Thymus (tissue), 11 donors: ENCODE results near the gene RPAP2. TPM values are rescaled to one million over a fixed set of nuclear protein-coding genes. Genes with fewer than 3 reads are reported as not detected.
"Not testable (repeated sequence)": the region's sequence is repeated elsewhere in the genome, so short reads cannot be mapped to it uniquely, and the experiment has no call there.

Experiments used
- DNase-seq, 9 donors: peaks; one replicate each; pipeline ENCODE4 v3.0.0-alpha.2; 2013; ENCODE audit warnings: low spot score in 9 of 9, low read depth in 6 of 9, missing footprints in 1 of 9
- H3K27ac ChIP-seq, 2 donors: one replicate each; pipeline ENCODE4 v1.5.1; 2013; ENCODE audit warnings: control low read depth in 1 of 2, low read depth in 1 of 2, low read length in 1 of 2, mild to moderate bottlenecking in 1 of 2, moderate library complexity in 1 of 2
- H3K27me3 ChIP-seq, 2 donors: one replicate each; pipeline ENCODE4 v1.5.1; 2013; ENCODE audit warnings: low read length in 1 of 2; ENCODE audit not compliant: control insufficient read depth in 2 of 2, insufficient read depth in 1 of 2
- H3K36me3 ChIP-seq, 2 donors: one replicate each; pipeline ENCODE4 v1.5.1; 2013; ENCODE audit warnings: low read length in 1 of 2, mild to moderate bottlenecking in 1 of 2, moderate library complexity in 1 of 2; ENCODE audit not compliant: control insufficient read depth in 2 of 2, insufficient read depth in 2 of 2
- H3K4me1 ChIP-seq, 2 donors: one replicate each; pipeline ENCODE4 v1.5.1; 2013; ENCODE audit warnings: low read length in 2 of 2; ENCODE audit not compliant: control insufficient read depth in 2 of 2, insufficient read depth in 2 of 2
- H3K4me3 ChIP-seq, 2 donors: one replicate each; pipeline ENCODE4 v1.5.1; 2013; ENCODE audit warnings: low read length in 2 of 2, control low read depth in 1 of 2, mild to moderate bottlenecking in 1 of 2
- H3K9me3 ChIP-seq, 2 donors: one replicate each; pipeline ENCODE4 v1.5.1; 2013; ENCODE audit warnings: low read length in 1 of 2, mild to moderate bottlenecking in 1 of 2; ENCODE audit not compliant: control insufficient read depth in 2 of 2, insufficient read depth in 1 of 2
- WGBS: extraction: QIAGEN DNeasy Blood & Tissue Kit; methylation state at CpG from one replicate; pipeline ENCODE4 v1.1.7; 2013; 5-methylcytosine and 5-hydroxymethylcytosine counted together
- polyA plus RNA-seq: library from polyadenylated mRNA; stranded (reverse); fragments of 200-250 nt; gene quantifications from one replicate; pipeline ENCODE4 v1.2.3, GENCODE V29; 2013
- total RNA-seq: library from RNA; stranded (reverse); fragments of 120-200 nt; gene quantifications from one replicate; pipeline ENCODE4 v1.2.4, GENCODE V29; 2013
- donor health status: healthy.

RPAP2 gene
- total and polyA plus RNA-seq, 2 donors: 12.2 to 38.2 TPM

GRCh38 chr1:92333668-92334067 is 34.8 kb downstream of the RPAP2 start:
- WGBS: 92% methylated on average over 3 of the region's 3 CpGs
- no peak for DNase-seq
- Histone ChIP-seq H3K4me1 (no peaks in the 10 kb centered on the region), H3K9me3 (peaks cover 0 to 7% of the 10 kb centered on the region in 2 donors), H3K27me3 (no peaks in the 10 kb centered on the region), H3K4me3 (no peak overlapping the region), H3K27ac (no peak overlapping the region), H3K36me3 (peaks cover 9 to 13% of the 10 kb centered on the region in 2 donors)

- Histone ChIP-seq H3K4me1 (no peaks in the 10 kb centered on the region), H3K36me3 (peaks cover 8 to 11% of the 10 kb centered on the region in 2 donors), H3K4me3 (no peak overlapping the region), H3K27me3 (no peaks in the 10 kb centered on the region), H3K9me3 (no peaks in the 10 kb centered on the region), H3K27ac (no peak overlapping the region)
- WGBS: 94% methylated on average over 1 of the region's 1 CpG
- DNase-seq: no peak
Measured at GRCh38 chr1:92340154-92340553, 41.3 kb downstream of the RPAP2 start.

GRCh38 chr1:92342401-92342800 is 43.5 kb downstream of the RPAP2 start:
- H3K27me3 ChIP-seq: no peaks in the 10 kb centered on the region
- DNase-seq: no peak
- H3K4me1 ChIP-seq: no peaks in the 10 kb centered on the region
- no peak overlapping the region for H3K4me3 ChIP-seq
- H3K36me3 ChIP-seq: peaks cover 3 to 11% of the 10 kb centered on the region in 2 donors
- no peaks in the 10 kb centered on the region for H3K9me3 ChIP-seq
- WGBS: 97% methylated on average over 1 of the region's 1 CpG
- no peak overlapping the region for H3K27ac ChIP-seq

GRCh38 chr1:92343061-92343460 is 44.2 kb downstream of the RPAP2 start:
- Histone ChIP-seq H3K27ac (no peak overlapping the region), H3K4me1 (no peaks in the 10 kb centered on the region), H3K27me3 (no peaks in the 10 kb centered on the region), H3K4me3 (no peak overlapping the region), H3K36me3 (peaks cover 2 to 11% of the 10 kb centered on the region in 2 donors), H3K9me3 (no peaks in the 10 kb centered on the region)
- 99% methylated on average over 3 of the region's 3 CpGs for WGBS
- no peak for DNase-seq

- WGBS: 52% methylated on average over 1 of the region's 1 CpG
- peaks cover 1 to 9% of the 10 kb centered on the region in 2 donors for H3K36me3 ChIP-seq
Measured at GRCh38 chr1:92346866-92347640, 48.2 kb downstream of the RPAP2 start.

GRCh38 chr1:92352856-92353255 is 54.0 kb downstream of the RPAP2 start:
- Histone ChIP-seq H3K27ac (no peak overlapping the region), H3K9me3 (peaks cover 0 to 1% of the 10 kb centered on the region in 2 donors), H3K27me3 (no peaks in the 10 kb centered on the region), H3K4me3 (no peak overlapping the region), H3K36me3 (peaks cover 0 to 10% of the 10 kb centered on the region in 2 donors), H3K4me1 (peaks cover 0 to 3% of the 10 kb centered on the region in 2 donors)
- no peak for DNase-seq
- WGBS: 99% methylated on average over 1 of the region's 1 CpG

More at GRCh38 chr1:92346866-92347640, 48.2 kb downstream of the RPAP2 start:
- DNase-seq: no peak
- H3K27me3 ChIP-seq: no peaks in the 10 kb centered on the region
- H3K27ac ChIP-seq: no peak overlapping the region
- peaks cover 0 to 1% of the 10 kb centered on the region in 2 donors for H3K9me3 ChIP-seq
- no peak overlapping the region for H3K4me3 ChIP-seq
- H3K4me1 ChIP-seq: no peaks in the 10 kb centered on the region

- peaks cover 0 to 7% of the 10 kb centered on the region in 2 donors for H3K4me1 ChIP-seq
- H3K4me3 ChIP-seq: no peak overlapping the region
- no peak for DNase-seq
- no peaks in the 10 kb centered on the region for H3K27me3 ChIP-seq
- H3K9me3 ChIP-seq: peaks cover 0 to 1% of the 10 kb centered on the region in 2 donors
- peaks cover 0 to 20% of the 10 kb centered on the region in 2 donors for H3K36me3 ChIP-seq
- H3K27ac ChIP-seq: no peak overlapping the region
Measured at GRCh38 chr1:92354259-92354658, 55.4 kb downstream of the RPAP2 start.

GRCh38 chr1:92356956-92357355 is 58.1 kb downstream of the RPAP2 start:
- no peaks in the 10 kb centered on the region for H3K9me3 ChIP-seq
- DNase-seq: no peak
- no peak overlapping the region for H3K4me3 ChIP-seq
- peaks cover 6 to 24% of the 10 kb centered on the region in 2 donors for H3K36me3 ChIP-seq
- H3K4me1 ChIP-seq: peaks cover 0 to 7% of the 10 kb centered on the region in 2 donors
- no peaks in the 10 kb centered on the region for H3K27me3 ChIP-seq
- no peak overlapping the region for H3K27ac ChIP-seq

- not testable (repeated sequence) for H3K27ac ChIP-seq, H3K4me1 ChIP-seq, H3K27me3 ChIP-seq, DNase-seq, H3K4me3 ChIP-seq, H3K9me3 ChIP-seq
- over 99% methylated on average over 10 of the region's 10 CpGs for WGBS
- H3K36me3 ChIP-seq: peaks cover 6 to 14% of the 10 kb centered on the region in 2 donors
Measured at GRCh38 chr1:92359382-92359781, 60.5 kb downstream of the RPAP2 start.
